NB4 (cell line): ENCODE data around the gene AK9.
A peak's percentile ranks its signal among the peaks of the same experiment; 100 is the strongest.
"Not testable (repeated sequence)": the region's sequence is repeated elsewhere in the genome, so short reads cannot be mapped to it uniquely, and the experiment has no call there.

ENCODE experiments used
- DNase-seq: peaks from one replicate; pipeline ENCODE4 v3.0.0; 2010; ENCODE audit warnings: low read depth
- H3K4me3 ChIP-seq: one replicate; pipeline ENCODE4 v1.5.1; 2011; ENCODE audit warnings: mild to moderate bottlenecking, low read depth, low read length, moderate library complexity
- CTCF ChIP-seq: IDR thresholded peaks from one replicate; pipeline ENCODE4 v1.5.1; 2012; ENCODE audit warnings: low read depth, low read length
- MAX ChIP-seq: IDR thresholded peaks from 2 replicates; pipeline ENCODE4 v1.6.1; 2011; ENCODE audit warnings: low read depth, low read length
- MYC ChIP-seq: IDR thresholded peaks from 2 replicates; pipeline ENCODE4 v1.6.1; 2011; ENCODE audit warnings: low read depth, low read length
- POLR2A ChIP-seq: IDR thresholded peaks from 2 replicates; pipeline ENCODE4 v1.6.1; 2011; ENCODE audit warnings: mild to moderate bottlenecking; ENCODE audit not compliant: insufficient read length; ENCODE audit errors: extremely low read depth

Gene AK9

GRCh38 chr6:109523478-109523877, 167.5 kb downstream of the AK9 start:
- no peak for DNase-seq
- H3K4me3 ChIP-seq: no peak overlapping the region
- TF ChIP-seq POLR2A (no peak), CTCF (no peak), MAX (no peak), MYC (no peak)

GRCh38 chr6:109521080-109521479, 169.9 kb downstream of the AK9 start:
- TF ChIP-seq MYC (no peak), CTCF (no peak), POLR2A (no peak), MAX (no peak)
- no peak for DNase-seq

GRCh38 chr6:109519647-109520046, 171.4 kb downstream of the AK9 start:
- not testable (repeated sequence) for DNase-seq, H3K4me3 ChIP-seq

More at GRCh38 chr6:109521080-109521479, 169.9 kb downstream of the AK9 start:
- no peak overlapping the region for H3K4me3 ChIP-seq

- TF ChIP-seq MYC: no peak
- no peak for TF ChIP-seq CTCF
- no peak for TF ChIP-seq MAX
- no peak for TF ChIP-seq POLR2A
- no peak overlapping the region for H3K4me3 ChIP-seq
- no peak for DNase-seq
These were observed 174.1 kb downstream of the AK9 start for GRCh38 chr6:109516929-109517328.

- DNase-seq: peak; percentile 11
- TF ChIP-seq MYC: no peak
- no peak for TF ChIP-seq MAX
- no peak for TF ChIP-seq POLR2A
- TF ChIP-seq CTCF: no peak
- H3K4me3 ChIP-seq: no peak overlapping the region
These were observed 175.1 kb downstream of the AK9 start for GRCh38 chr6:109515781-109516409.

- TF ChIP-seq CTCF (no peak), MYC (no peak), POLR2A (no peak), MAX (no peak)
- no peak overlapping the region for H3K4me3 ChIP-seq
- DNase-seq: no peak
These were observed 176.1 kb downstream of the AK9 start for GRCh38 chr6:109514946-109515345.
